ENCODE results near the gene DHX8.

DNA sequence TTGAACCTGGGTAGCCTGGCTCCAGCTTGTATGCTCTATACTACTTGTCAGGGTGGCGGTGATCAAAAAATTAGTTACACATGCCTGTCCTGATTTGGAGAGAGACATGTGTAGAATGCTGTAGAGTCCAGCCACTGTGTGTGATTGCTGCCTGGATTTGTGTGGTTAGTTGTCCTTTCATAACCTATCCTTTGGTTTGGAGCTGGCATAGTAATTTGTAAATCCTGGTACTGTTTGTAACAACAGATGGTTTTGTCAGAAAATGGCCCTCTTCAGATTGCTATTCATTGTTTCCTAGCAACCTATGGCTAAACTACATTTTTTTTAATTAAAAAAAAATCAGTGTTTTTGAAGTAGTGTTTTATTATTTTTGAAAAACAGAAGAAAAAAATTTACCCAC is 31.9 kb downstream of the DHX8 start:
- TF ChIP-seq, protein P1, sequence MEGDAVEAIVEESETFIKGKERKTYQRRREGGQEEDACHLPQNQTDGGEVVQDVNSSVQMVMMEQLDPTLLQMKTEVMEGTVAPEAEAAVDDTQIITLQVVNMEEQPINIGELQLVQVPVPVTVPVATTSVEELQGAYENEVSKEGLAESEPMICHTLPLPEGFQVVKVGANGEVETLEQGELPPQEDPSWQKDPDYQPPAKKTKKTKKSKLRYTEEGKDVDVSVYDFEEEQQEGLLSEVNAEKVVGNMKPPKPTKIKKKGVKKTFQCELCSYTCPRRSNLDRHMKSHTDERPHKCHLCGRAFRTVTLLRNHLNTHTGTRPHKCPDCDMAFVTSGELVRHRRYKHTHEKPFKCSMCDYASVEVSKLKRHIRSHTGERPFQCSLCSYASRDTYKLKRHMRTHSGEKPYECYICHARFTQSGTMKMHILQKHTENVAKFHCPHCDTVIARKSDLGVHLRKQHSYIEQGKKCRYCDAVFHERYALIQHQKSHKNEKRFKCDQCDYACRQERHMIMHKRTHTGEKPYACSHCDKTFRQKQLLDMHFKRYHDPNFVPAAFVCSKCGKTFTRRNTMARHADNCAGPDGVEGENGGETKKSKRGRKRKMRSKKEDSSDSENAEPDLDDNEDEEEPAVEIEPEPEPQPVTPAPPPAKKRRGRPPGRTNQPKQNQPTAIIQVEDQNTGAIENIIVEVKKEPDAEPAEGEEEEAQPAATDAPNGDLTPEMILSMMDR (IDR thresholded peaks at IDR 0.05; ENCODE audit: extremely low read depth in 1 of 2, insufficient read depth in 1 of 2, low read depth in 1 of 2, low read length in 2 of 2), result no peak
- TF ChIP-seq, protein P2, sequence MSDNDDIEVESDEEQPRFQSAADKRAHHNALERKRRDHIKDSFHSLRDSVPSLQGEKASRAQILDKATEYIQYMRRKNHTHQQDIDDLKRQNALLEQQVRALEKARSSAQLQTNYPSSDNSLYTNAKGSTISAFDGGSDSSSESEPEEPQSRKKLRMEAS (IDR thresholded peaks at IDR 0.05; ENCODE audit: insufficient read depth, insufficient read length), result no peak
